ENCODE results near the gene DNMT3A. TPM values are rescaled to one million over a fixed set of nuclear protein-coding genes. Genes with fewer than 3 reads are reported as not detected.
A peak's percentile ranks its signal among the peaks of the same experiment; 100 is the strongest.

The DNMT3A gene
- 10.1 TPM for polyA plus RNA-seq (2013, experiment 1 of 2; ENCODE audit: insufficient read length)
- 9.7 TPM for polyA plus RNA-seq (2013, experiment 2 of 2; ENCODE audit: insufficient read length)

- peak; percentile 74 for DNase-seq
These were observed at the start of gene DNMT3A for GRCh38 chr2:25341753-25342371. Gene DNMT3A (minus strand): TSS chr2:25341925. CDS start chr2:25313984, 27,941 bp downstream.

- no peak for DNase-seq
These were observed 47.4 kb upstream of the DNMT3A start for GRCh38 chr2:25389161-25389560.

GRCh38 chr2:25388491-25388890 lies 46.8 kb upstream of the DNMT3A start:
- DNase-seq, result no peak

- DNase-seq, result no peak
These were observed 46.2 kb upstream of the DNMT3A start for GRCh38 chr2:25387876-25388449.

GRCh38 chr2:25386971-25387875 lies 45.5 kb upstream of the DNMT3A start:
- DNase-seq, result no peak

- no peak for DNase-seq
These were observed 44.2 kb upstream of the DNMT3A start for GRCh38 chr2:25385910-25386309.

GRCh38 chr2:25383806-25384205 lies 42.1 kb upstream of the DNMT3A start:
- DNase-seq, result no peak

GRCh38 chr2:25381502-25381901 lies 39.8 kb upstream of the DNMT3A start:
- DNase-seq, result no peak

- no peak for DNase-seq
These were observed 39.1 kb upstream of the DNMT3A start for GRCh38 chr2:25380586-25381375.

GRCh38 chr2:25380023-25380422 lies 38.3 kb upstream of the DNMT3A start:
- no peak for DNase-seq

- DNase-seq, result no peak
These were observed 37.8 kb upstream of the DNMT3A start for GRCh38 chr2:25379535-25379934.

GRCh38 chr2:25378731-25379490 lies 37.2 kb upstream of the DNMT3A start:
- peak; percentile 58 for DNase-seq

GRCh38 chr2:25377822-25378421 lies 36.2 kb upstream of the DNMT3A start:
- DNase-seq, result no peak

GRCh38 chr2:25376750-25377621 lies 35.3 kb upstream of the DNMT3A start:
- DNase-seq, result peak; percentile 91

GRCh38 chr2:25375989-25376545 lies 34.3 kb upstream of the DNMT3A start:
- DNase-seq, result no peak

GRCh38 chr2:25375371-25375988 lies 33.8 kb upstream of the DNMT3A start:
- DNase-seq, result no peak

GRCh38 chr2:25374827-25375226 lies 33.1 kb upstream of the DNMT3A start:
- no peak for DNase-seq

GRCh38 chr2:25374411-25374810 lies 32.7 kb upstream of the DNMT3A start:
- DNase-seq, result no peak

GRCh38 chr2:25373269-25373981 lies 31.7 kb upstream of the DNMT3A start:
- no peak for DNase-seq

Data from fibroblast of skin of back (primary cell).